Measurements from ENCODE around the gene COMMD3. TPM values are rescaled to one million over a fixed set of nuclear protein-coding genes. Genes with fewer than 3 reads are reported as not detected.

The COMMD3 gene
- total and polyA plus RNA-seq, 2 of the 4 experiments (the other 2 are of a cell fraction), result 30.8 to 44.8 TPM

DNA sequence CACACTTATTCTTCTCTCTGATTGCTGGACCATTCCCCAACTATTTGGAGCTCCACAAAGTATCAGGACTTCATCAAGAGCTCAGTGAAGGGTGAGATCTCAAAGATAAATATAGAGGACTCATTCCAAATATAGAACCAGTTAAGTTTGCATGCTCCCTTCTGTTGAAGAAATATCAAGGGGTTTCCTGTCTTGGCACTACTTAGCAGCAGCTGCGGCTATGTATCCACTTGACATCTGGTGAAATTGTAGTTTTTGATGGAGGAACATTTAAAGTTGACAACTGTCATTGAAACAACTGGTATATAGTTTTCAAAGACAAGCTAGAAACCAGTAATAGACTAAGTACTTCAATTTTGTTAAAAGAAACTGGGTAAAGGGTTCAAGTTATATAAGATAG lies 28.1 kb downstream of the COMMD3 start:
- POLR2A ChIA-PET (ENCODE audit: unreplicated experiment), result no interaction called here
- Histone ChIP-seq H3K36me3 (ENCODE audit: control insufficient read depth, insufficient read depth, low read length) (no peaks in the 10 kb centered on the region), H3K56ac (ENCODE audit: extremely low read depth, insufficient read depth, low read length) (no peak overlapping the region), H3K27ac (ENCODE audit: insufficient read depth, low read length) (no peak overlapping the region), H3K9me1 (ENCODE audit: insufficient read depth, low read length) (no peaks in the 10 kb centered on the region), H4K91ac (ENCODE audit: insufficient read depth, low read depth, low read length) (no peak overlapping the region), H2BK120ac (ENCODE audit: low read depth, low read length) (no peak overlapping the region), H3K27me3 (ENCODE audit: control insufficient read depth, insufficient read depth, low read length) (peaks cover 52% of the 10 kb centered on the region), H3K4me1 (ENCODE audit: control insufficient read depth, insufficient read depth, low read length) (no peaks in the 10 kb centered on the region), H2BK15ac (ENCODE audit: low read depth, low read length) (no peak overlapping the region), H3K79me1 (ENCODE audit: low read depth in 1 of 2, low read length in 2 of 2) (no peaks in the 10 kb centered on the region), H4K20me1 (ENCODE audit: insufficient read depth, low read length) (no peaks in the 10 kb centered on the region), H2AFZ (replicated peaks; ENCODE audit: low read length, poor library complexity) (no peak overlapping the region), H2BK20ac (ENCODE audit: low read depth, low read length) (no peak overlapping the region), H3K4me2 (ENCODE audit: low read depth, low read length) (no peak overlapping the region), H3K4ac (ENCODE audit: low read depth, low read length) (no peak overlapping the region), H4K5ac (ENCODE audit: low read depth, low read length) (no peak overlapping the region), H3K4me3 (ENCODE audit: insufficient read depth, low read depth, low read length) (no peak overlapping the region), H3K14ac (replicated peaks; ENCODE audit: low read depth, low read length) (no peak overlapping the region), H4K8ac (ENCODE audit: low read depth in 2 of 2, low read length in 2 of 2) (no peak overlapping the region), H2AK9ac (replicated peaks; ENCODE audit: low read depth, low read length, poor library complexity) (no peak overlapping the region), H3K23ac (ENCODE audit: low read depth, low read length) (no peak overlapping the region), H3K9ac (ENCODE audit: low read depth, low read length) (no peak overlapping the region), H2BK5ac (ENCODE audit: low read depth, low read length, poor library complexity, severe bottlenecking) (no peak overlapping the region), H2AK5ac (ENCODE audit: low read depth, low read length) (no peak overlapping the region), H3K18ac (ENCODE audit: low read depth, low read length) (no peak overlapping the region), H3K9me3 (ENCODE audit: control insufficient read depth, insufficient read depth, low read length) (peaks cover 14% of the 10 kb centered on the region)
- DNase-seq (no peak), ATAC-seq (ENCODE audit: low read depth) (no peak)
- in situ Hi-C loops (cut with MboI; ENCODE audit: low sequenced_read_pairs) (no loop called here), dilution Hi-C loops (cut with HindIII; ENCODE audit: low sequenced_read_pairs, unreplicated experiment) (no loop called here), intact Hi-C loops (cut with micrococcal nuclease) (loop anchor here (5.0 kb wide), 2 partner anchors 368 to 643 kb away; partner anchors contain the start of gene PIP4K2A)
- CTCF ChIA-PET, result no interaction called here
- TF ChIP-seq NFE2L2 (IDR thresholded peaks at IDR 0.05; ENCODE audit: low read depth, low read length) (no peak), POLR2A (IDR thresholded peaks at IDR 0.05; ENCODE audit: low read depth, low read length) (no peak), MXI1 (IDR thresholded peaks at IDR 0.05; ENCODE audit: borderline replicate concordance, low read depth, low read length) (no peak), FOS (IDR thresholded peaks at IDR 0.05; ENCODE audit: low read depth, low read length) (no peak), MAZ (IDR thresholded peaks at IDR 0.05; ENCODE audit: borderline replicate concordance, low read depth, low read length) (no peak), MAFK (IDR thresholded peaks at IDR 0.05; ENCODE audit: low read depth, low read length) (no peak), RCOR1 (IDR thresholded peaks at IDR 0.05; ENCODE audit: insufficient replicate concordance, low read length) (no peak), RAD21 (IDR thresholded peaks at IDR 0.05; ENCODE audit: low read length) (no peak), CEBPB (IDR thresholded peaks at IDR 0.05; ENCODE audit: low read depth, low read length) (no peak), SMC3 (IDR thresholded peaks at IDR 0.05; ENCODE audit: low read depth, low read length) (no peak)
- TF ChIP-seq, protein P1, sequence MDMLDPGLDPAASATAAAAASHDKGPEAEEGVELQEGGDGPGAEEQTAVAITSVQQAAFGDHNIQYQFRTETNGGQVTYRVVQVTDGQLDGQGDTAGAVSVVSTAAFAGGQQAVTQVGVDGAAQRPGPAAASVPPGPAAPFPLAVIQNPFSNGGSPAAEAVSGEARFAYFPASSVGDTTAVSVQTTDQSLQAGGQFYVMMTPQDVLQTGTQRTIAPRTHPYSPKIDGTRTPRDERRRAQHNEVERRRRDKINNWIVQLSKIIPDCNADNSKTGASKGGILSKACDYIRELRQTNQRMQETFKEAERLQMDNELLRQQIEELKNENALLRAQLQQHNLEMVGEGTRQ (IDR thresholded peaks at IDR 0.05; ENCODE audit: low read depth, low read length), result no peak
- BruUV-seq (replicated peaks), result no TSS peak
- no CpG with 5 or more reads among the region's 1 CpG for WGBS, 2 experiments (ENCODE audit: extremely low coverage in 2 of 2, insufficient read length in 1 of 2)
